ENCODE measurements around the gene DCUN1D2.
"Not testable (repeated sequence)": the region's sequence is repeated elsewhere in the genome, so short reads cannot be mapped to it uniquely, and the experiment has no call there.

The DCUN1D2 gene

GRCh38 chr13:113442985-113443362 is 47.5 kb downstream of the DCUN1D2 start:
- no peak for DNase-seq

DNA sequence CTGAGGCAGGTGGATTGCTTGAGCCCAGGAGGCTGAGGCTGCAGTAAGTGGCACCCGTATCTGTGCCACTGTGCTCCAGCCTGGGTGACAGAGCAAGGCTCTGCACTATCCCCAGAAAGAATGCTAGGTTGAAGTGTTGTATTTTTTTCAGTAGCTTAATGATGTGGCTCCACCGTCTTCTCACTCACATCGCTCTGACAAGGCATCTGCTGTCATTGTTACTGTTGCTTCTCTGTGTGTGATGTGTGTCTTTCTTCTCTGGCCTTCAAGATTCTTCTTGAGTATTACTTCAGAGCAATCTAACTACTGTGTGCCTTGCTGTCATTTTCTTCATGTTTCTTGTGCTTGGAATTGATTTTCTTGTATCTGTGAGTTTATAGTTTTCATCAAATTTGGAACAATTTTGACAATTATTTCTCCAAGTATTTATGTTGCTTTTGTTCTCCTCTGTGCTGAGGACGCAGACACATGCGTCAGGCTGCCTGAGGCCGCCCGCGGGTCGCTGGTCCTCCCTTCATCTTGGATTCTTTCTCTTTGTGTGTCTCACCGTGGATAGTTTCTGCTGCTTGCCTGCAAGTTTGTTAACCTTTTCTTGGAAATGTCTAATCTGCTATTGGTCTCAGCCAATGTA is 48.0 kb downstream of the DCUN1D2 start:
- DNase-seq = no peak

DNA sequence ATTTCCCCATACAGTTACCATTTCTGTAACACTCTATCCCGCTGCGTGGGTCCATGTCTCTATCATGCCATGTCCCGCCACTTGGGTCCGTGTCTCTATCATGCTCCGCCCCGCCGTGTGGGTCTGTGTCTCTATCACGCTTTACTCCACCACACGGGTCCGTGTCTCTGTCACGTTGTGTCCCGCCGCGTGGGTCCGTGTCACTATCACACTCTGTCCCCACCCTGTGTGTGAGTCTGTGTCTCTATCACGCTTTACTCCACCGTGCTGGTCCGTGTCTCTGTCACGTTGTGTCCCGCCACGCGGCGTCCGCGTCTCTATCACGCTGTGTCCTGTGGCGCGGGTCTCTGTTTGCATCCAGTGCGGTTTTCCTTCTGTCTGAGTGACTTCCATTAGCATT is 48.9 kb downstream of the DCUN1D2 start:
- no peak for DNase-seq

- DNase-seq = peak; percentile 32
Measured at GRCh38 chr13:113437408-113438010, 53.0 kb downstream of the DCUN1D2 start.

- DNase-seq = not testable (repeated sequence)
Measured at GRCh38 chr13:113436866-113437265, 53.6 kb downstream of the DCUN1D2 start.

GRCh38 chr13:113435907-113436306 is 54.6 kb downstream of the DCUN1D2 start:
- DNase-seq = not testable (repeated sequence)

- DNase-seq = no peak
Measured at GRCh38 chr13:113433391-113433916, 57.1 kb downstream of the DCUN1D2 start.

GRCh38 chr13:113432506-113433270 is 57.8 kb downstream of the DCUN1D2 start:
- DNase-seq = no peak

- DNase-seq = no peak
Measured at GRCh38 chr13:113431171-113431570, 59.3 kb downstream of the DCUN1D2 start.

DNA sequence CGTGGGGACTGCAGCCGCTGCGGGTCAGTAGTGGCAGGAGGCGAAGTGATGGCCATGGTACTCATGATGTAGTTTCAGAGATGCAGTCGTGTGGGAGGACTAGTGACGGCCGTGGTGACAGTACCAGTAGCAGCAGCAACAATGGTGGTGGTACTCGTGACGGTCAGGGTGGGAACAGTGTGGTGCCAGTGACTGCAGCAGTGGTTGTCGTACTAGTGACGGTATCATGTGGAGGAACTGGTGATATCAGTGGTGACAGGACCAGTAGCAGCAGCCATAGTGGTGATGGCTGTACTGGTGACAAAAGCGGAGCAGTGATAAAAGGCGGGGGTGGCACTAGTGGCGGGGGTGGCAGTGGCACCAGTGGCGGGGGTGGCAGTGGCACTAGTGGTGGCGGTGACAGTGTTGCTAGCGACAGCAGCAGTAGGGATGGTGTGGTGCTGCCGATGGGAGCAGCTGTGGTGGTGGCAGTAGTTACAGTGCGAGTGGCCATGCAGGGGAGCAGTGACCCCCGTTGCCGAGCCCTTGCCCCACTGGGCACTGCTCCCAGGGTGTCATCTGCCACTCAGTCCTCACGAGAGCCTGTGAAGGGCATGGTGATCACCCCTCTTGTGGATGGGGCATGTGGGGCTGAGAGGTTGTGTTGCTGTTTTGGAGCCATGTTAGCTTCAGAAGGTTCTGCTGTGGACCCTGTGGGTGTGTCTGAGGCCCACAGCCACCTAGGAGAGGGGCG is 60.0 kb downstream of the DCUN1D2 start:
- DNase-seq = no peak

DNA sequence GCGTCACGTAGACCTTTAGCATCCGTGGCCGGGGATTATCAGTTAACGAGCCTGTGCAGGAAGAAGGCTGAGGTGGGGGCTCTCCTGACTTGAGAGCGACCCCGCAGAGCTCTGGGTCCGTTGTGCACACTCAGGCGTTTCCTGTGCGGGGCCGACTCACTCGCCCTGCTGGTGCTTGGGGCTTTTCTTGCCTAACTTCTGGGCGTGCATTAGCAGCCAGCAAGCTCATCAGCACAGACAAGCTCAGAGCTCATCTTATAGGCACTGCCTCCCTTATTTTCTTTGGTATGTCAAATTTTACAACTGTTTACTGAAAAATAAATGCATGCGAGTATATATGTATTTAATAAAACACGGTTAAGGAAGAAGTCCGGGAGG is 60.9 kb downstream of the DCUN1D2 start:
- no peak for DNase-seq

- no peak for DNase-seq
Measured at GRCh38 chr13:113428871-113429607, 61.5 kb downstream of the DCUN1D2 start.

DNA sequence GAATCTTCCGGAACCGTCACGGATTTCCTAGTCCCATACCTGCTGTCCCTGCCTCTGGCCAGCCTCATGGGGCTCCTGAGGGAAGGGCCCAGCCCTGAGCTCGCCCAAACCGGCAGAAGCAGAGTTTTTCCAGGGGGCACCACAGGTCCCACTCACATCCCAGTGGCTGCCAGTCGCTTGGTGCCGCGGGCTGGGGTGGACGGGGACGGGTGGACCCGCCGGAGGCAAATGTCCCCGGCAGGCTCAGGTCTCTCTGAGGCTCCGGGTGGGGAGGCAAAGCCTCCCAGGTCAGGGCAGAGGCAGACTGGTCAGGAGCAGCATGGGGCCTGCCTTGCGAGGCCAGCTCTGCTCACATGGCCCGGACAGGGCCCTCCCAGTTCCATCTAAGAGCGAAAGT is 62.0 kb downstream of the DCUN1D2 start:
- no peak for DNase-seq

DNA sequence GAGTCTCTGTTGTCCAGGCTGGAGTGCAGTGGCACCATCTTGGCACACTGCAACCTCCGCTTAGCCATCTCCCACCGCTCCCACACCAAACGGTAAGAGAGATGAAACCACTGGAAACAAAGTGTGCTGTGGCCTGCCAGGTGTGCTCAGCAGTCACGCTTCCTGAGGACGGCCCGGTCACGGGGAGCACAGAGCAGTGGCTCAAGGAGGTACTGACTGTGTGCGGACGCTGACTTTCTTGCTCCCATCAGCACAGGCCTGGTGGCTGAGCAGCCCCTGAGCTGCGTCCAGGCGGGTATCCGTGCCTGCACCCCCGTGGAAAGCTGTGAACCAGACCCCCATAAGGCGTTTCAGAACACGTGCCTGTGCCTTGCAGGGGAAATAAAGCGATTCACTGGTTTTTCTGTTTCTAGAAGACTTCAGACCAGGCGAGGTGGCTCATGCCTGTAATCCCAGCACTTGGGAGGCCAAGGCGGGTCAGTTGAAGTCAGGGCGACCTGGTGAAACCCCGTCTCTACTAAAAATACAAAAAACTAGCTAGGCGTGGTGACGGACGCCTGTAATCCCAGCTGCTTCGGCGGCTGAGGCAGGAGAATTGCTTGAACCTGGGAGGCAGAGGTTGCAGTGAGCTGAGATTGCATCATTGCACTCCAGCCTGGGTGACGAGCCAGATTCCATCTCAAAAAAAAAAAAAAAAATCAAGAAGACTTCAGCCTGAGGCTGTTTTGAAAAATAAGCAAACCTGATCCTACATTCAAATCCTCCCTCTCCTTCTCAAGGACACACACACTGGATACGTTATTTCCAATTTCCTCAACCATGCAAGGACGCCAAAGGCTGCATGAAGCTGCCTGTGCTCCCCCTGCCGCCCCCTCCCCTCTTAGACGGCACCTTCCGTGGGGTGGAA is 62.7 kb downstream of the DCUN1D2 start:
- DNase-seq = no peak

- no peak for DNase-seq
Measured at GRCh38 chr13:113426591-113426986, 63.9 kb downstream of the DCUN1D2 start.

GRCh38 chr13:113425941-113426590 is 64.4 kb downstream of the DCUN1D2 start:
- DNase-seq = no peak

- DNase-seq = no peak
Measured at GRCh38 chr13:113423520-113424163, 66.9 kb downstream of the DCUN1D2 start.

DNA sequence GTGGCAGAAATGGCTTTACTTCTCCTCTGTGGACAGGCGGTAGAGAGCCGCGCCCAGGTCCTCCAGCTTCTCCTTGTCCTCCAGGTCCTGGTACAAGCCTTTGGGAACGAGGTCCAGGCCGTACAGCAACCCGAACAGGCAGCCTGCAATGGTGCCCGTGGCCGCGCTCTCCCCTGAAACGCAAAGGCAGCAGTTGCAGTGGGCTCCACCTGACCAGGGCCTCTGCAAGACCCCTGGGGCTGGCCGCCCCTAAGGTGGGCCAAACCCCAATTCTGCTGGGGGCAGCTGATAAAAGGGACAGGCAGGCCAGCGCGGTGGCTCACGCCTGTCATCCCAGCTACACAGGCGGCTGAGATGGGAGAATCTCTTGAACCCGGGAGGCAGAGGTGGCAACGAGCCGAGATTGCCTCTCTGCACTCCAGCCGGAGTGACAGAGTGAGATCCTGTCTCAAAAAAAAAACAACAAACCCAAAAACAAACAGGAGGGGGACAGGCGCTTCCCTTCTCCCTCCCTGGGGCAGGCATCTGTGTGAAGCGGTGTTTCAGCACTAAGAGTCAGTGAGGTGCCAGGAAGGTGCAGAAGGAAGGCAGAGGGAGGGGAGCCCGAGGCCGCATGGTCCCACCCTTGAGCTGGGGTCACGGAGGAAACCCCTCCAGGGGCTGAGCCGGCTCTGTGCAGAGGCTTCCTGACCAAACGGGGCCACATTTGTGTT is 67.5 kb downstream of the DCUN1D2 start:
- no peak for DNase-seq

- DNase-seq = no peak
Measured at GRCh38 chr13:113421673-113422270, 68.7 kb downstream of the DCUN1D2 start.
